ENCODE results near the gene ADK.
"Not testable (repeated sequence)": the region's sequence is repeated elsewhere in the genome, so short reads cannot be mapped to it uniquely, and the experiment has no call there.

The ADK gene

GRCh38 chr10:74150990-74151878 lies at the start of gene ADK:
TSS of gene ADK (plus strand) at chr10:74151221. CDS start at chr10:74151279, 58 bp downstream.
- DNase-seq (ENCODE audit: low read depth in 2 of 2): peak; percentile 99 to 100

- no peak for DNase-seq (ENCODE audit: low read depth in 2 of 2)
Observed at GRCh38 chr10:74103560-74104258, 47.3 kb upstream of the ADK start.

- no peak for DNase-seq (ENCODE audit: low read depth in 2 of 2)
Observed at GRCh38 chr10:74104480-74104879, 46.5 kb upstream of the ADK start.

- no peak for DNase-seq (ENCODE audit: low read depth in 2 of 2)
Observed at GRCh38 chr10:74104996-74105395, 46.0 kb upstream of the ADK start.

GRCh38 chr10:74107391-74107790 lies 43.6 kb upstream of the ADK start:
- no peak for DNase-seq (ENCODE audit: low read depth in 2 of 2)

- DNase-seq (ENCODE audit: low read depth in 2 of 2): no peak
Observed at GRCh38 chr10:74109452-74109851, 41.6 kb upstream of the ADK start.

- DNase-seq (ENCODE audit: low read depth in 2 of 2): no peak
Observed at GRCh38 chr10:74110120-74110519, 40.9 kb upstream of the ADK start.

GRCh38 chr10:74111799-74112198 lies 39.2 kb upstream of the ADK start:
- DNase-seq (ENCODE audit: low read depth in 2 of 2): no peak

- no peak for DNase-seq (ENCODE audit: low read depth in 2 of 2)
Observed at GRCh38 chr10:74113546-74113945, 37.5 kb upstream of the ADK start.

- no peak for DNase-seq (ENCODE audit: low read depth in 2 of 2)
Observed at GRCh38 chr10:74114041-74114448, 37.0 kb upstream of the ADK start.

- no peak for DNase-seq (ENCODE audit: low read depth in 2 of 2)
Observed at GRCh38 chr10:74117738-74118137, 33.3 kb upstream of the ADK start.

GRCh38 chr10:74118804-74119203 lies 32.2 kb upstream of the ADK start:
- DNase-seq (ENCODE audit: low read depth in 2 of 2): no peak

- DNase-seq (ENCODE audit: low read depth in 2 of 2): no peak
Observed at GRCh38 chr10:74120911-74121310, 30.1 kb upstream of the ADK start.

GRCh38 chr10:74121368-74121767 lies 29.7 kb upstream of the ADK start:
- no peak for DNase-seq (ENCODE audit: low read depth in 2 of 2)

GRCh38 chr10:74122060-74122459 lies 29.0 kb upstream of the ADK start:
- DNase-seq (ENCODE audit: low read depth in 2 of 2): no peak

GRCh38 chr10:74123081-74123480 lies 27.9 kb upstream of the ADK start:
- no peak for DNase-seq (ENCODE audit: low read depth in 2 of 2)

- DNase-seq (ENCODE audit: low read depth in 2 of 2): no peak
Observed at GRCh38 chr10:74133923-74134820, 16.8 kb upstream of the ADK start.

- no peak for DNase-seq (ENCODE audit: low read depth in 2 of 2)
Observed at GRCh38 chr10:74135452-74135851, 15.6 kb upstream of the ADK start.

GRCh38 chr10:74137992-74138391 lies 13.0 kb upstream of the ADK start:
- no peak for DNase-seq (ENCODE audit: low read depth in 2 of 2)

GRCh38 chr10:74138596-74138995 lies 12.4 kb upstream of the ADK start:
- DNase-seq (ENCODE audit: low read depth in 2 of 2): not testable (repeated sequence)

GRCh38 chr10:74139981-74140380 lies 11.0 kb upstream of the ADK start:
- DNase-seq (ENCODE audit: low read depth in 2 of 2): no peak

GRCh38 chr10:74140553-74140952 lies 10.5 kb upstream of the ADK start:
- DNase-seq (ENCODE audit: low read depth in 2 of 2): no peak

Measured in stimulated activated CD8-positive, alpha-beta memory T cell treated with anti-CD3 and anti-CD28 coated beads, Interleukin-15, amount 100 ng/mL, for 4 hours (primary cell).